Measurements from ENCODE around the gene DECR2. TPM values are rescaled to one million over a fixed set of nuclear protein-coding genes. Genes with fewer than 3 reads are reported as not detected.

The DECR2 gene
- total and polyA plus RNA-seq, 2 of the 13 experiments (the other 11 are each of a cell fraction or from before 2014, with no cell fraction given): 36.3 to 44.6 TPM

DNA sequence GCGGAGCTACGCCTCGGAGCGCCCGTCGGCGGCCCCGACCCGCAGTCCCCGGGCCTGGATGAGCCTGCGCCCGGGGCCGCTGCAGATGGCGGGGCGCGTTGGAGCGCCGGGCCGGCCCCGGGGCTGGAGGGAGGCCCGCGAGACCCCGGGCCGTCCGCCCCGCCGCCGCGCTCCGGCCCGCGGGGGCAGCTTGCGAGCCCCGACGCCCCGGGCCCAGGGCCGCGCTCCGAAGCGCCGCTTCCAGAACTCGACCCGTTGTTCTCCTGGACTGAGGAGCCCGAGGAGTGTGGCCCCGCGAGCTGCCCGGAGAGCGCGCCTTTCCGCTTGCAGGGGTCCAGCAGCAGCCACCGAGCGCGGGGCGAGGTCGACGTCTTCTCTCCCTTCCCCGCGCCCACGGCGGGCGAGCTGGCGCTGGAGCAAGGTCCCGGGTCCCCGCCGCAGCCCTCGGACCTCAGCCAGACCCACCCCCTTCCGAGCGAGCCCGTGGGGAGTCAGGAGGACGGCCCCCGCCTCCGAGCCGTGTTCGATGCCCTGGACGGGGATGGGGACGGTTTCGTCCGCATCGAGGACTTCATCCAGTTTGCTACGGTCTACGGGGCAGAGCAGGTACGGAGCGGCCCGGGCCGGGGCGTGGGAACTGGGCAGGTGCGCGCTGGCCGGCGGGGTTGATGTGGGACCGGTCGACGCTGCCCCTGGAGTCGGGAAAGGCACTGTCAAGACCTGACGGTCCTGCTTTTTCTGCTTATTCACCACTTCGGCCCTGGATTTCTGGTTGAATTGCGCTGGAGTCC lies 24.6 kb downstream of the DECR2 start (continued):
- TF ChIP-seq HNRNPLL (IDR thresholded peaks at IDR 0.05; ENCODE audit: low read depth, low read length, poor library complexity, severe bottlenecking): peak; percentile 39
- no peak for TF ChIP-seq RELA (CRISPR knock-in tag; IDR thresholded peaks at IDR 0.05)
- 0 out of 2 replicates have a peak, but pooled peaks have one; percentile 42 for TF ChIP-seq ZNF274 (CRISPR knock-in tag; IDR thresholded peaks at IDR 0.05)
- TF ChIP-seq, protein P1, sequence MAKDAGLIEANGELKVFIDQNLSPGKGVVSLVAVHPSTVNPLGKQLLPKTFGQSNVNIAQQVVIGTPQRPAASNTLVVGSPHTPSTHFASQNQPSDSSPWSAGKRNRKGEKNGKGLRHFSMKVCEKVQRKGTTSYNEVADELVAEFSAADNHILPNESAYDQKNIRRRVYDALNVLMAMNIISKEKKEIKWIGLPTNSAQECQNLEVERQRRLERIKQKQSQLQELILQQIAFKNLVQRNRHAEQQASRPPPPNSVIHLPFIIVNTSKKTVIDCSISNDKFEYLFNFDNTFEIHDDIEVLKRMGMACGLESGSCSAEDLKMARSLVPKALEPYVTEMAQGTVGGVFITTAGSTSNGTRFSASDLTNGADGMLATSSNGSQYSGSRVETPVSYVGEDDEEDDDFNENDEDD (CRISPR knock-in tag; IDR thresholded peaks at IDR 0.05; ENCODE audit: borderline replicate concordance): 0 out of 2 replicates have a peak, but pooled peaks have one; percentile 30
- peak; percentile 53; the same call in 1 of the 2 replicates for TF ChIP-seq RBFOX2 (IDR thresholded peaks at IDR 0.05; ENCODE audit: low read depth, low read length)
- TF ChIP-seq ZNF781 (CRISPR knock-in tag; IDR thresholded peaks at IDR 0.05; ENCODE audit: borderline replicate concordance, not compliant biosample characterization): peak; percentile 40
- TF ChIP-seq TCF12 (IDR thresholded peaks at IDR 0.05): no peak
- TF ChIP-seq TCF12 (CRISPR knock-in tag; IDR thresholded peaks at IDR 0.05): 0 out of 2 replicates have a peak, but pooled peaks have one; percentile 52
- no peak for TF ChIP-seq SOX6 (IDR thresholded peaks at IDR 0.05)
- TF ChIP-seq SOX6 (CRISPR knock-in tag; IDR thresholded peaks at IDR 0.05): 0 out of 2 replicates have a peak, but pooled peaks have one; percentile 27
- TF ChIP-seq, protein P2, sequence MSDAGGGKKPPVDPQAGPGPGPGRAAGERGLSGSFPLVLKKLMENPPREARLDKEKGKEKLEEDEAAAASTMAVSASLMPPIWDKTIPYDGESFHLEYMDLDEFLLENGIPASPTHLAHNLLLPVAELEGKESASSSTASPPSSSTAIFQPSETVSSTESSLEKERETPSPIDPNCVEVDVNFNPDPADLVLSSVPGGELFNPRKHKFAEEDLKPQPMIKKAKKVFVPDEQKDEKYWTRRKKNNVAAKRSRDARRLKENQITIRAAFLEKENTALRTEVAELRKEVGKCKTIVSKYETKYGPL (CRISPR knock-in tag; IDR thresholded peaks at IDR 0.05): no peak
- TF ChIP-seq, protein P3, sequence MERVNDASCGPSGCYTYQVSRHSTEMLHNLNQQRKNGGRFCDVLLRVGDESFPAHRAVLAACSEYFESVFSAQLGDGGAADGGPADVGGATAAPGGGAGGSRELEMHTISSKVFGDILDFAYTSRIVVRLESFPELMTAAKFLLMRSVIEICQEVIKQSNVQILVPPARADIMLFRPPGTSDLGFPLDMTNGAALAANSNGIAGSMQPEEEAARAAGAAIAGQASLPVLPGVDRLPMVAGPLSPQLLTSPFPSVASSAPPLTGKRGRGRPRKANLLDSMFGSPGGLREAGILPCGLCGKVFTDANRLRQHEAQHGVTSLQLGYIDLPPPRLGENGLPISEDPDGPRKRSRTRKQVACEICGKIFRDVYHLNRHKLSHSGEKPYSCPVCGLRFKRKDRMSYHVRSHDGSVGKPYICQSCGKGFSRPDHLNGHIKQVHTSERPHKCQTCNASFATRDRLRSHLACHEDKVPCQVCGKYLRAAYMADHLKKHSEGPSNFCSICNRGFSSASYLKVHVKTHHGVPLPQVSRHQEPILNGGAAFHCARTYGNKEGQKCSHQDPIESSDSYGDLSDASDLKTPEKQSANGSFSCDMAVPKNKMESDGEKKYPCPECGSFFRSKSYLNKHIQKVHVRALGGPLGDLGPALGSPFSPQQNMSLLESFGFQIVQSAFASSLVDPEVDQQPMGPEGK (CRISPR knock-in tag; IDR thresholded peaks at IDR 0.05): peak; percentile 61
- TF ChIP-seq, protein P4, sequence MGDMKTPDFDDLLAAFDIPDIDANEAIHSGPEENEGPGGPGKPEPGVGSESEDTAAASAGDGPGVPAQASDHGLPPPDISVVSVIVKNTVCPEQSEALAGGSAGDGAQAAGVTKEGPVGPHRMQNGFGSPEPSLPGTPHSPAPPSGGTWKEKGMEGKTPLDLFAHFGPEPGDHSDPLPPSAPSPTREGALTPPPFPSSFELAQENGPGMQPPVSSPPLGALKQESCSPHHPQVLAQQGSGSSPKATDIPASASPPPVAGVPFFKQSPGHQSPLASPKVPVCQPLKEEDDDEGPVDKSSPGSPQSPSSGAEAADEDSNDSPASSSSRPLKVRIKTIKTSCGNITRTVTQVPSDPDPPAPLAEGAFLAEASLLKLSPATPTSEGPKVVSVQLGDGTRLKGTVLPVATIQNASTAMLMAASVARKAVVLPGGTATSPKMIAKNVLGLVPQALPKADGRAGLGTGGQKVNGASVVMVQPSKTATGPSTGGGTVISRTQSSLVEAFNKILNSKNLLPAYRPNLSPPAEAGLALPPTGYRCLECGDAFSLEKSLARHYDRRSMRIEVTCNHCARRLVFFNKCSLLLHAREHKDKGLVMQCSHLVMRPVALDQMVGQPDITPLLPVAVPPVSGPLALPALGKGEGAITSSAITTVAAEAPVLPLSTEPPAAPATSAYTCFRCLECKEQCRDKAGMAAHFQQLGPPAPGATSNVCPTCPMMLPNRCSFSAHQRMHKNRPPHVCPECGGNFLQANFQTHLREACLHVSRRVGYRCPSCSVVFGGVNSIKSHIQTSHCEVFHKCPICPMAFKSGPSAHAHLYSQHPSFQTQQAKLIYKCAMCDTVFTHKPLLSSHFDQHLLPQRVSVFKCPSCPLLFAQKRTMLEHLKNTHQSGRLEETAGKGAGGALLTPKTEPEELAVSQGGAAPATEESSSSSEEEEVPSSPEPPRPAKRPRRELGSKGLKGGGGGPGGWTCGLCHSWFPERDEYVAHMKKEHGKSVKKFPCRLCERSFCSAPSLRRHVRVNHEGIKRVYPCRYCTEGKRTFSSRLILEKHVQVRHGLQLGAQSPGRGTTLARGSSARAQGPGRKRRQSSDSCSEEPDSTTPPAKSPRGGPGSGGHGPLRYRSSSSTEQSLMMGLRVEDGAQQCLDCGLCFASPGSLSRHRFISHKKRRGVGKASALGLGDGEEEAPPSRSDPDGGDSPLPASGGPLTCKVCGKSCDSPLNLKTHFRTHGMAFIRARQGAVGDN (CRISPR knock-in tag; IDR thresholded peaks at IDR 0.05): peak; percentile 77
- peak; percentile 21; the same call in 1 of the 2 replicates for TF ChIP-seq MYC (CRISPR knock-in tag; IDR thresholded peaks at IDR 0.05; ENCODE audit: borderline replicate concordance)
- TF ChIP-seq ZNF557 (CRISPR knock-in tag; IDR thresholded peaks at IDR 0.05): no peak
- TF ChIP-seq, protein P5, sequence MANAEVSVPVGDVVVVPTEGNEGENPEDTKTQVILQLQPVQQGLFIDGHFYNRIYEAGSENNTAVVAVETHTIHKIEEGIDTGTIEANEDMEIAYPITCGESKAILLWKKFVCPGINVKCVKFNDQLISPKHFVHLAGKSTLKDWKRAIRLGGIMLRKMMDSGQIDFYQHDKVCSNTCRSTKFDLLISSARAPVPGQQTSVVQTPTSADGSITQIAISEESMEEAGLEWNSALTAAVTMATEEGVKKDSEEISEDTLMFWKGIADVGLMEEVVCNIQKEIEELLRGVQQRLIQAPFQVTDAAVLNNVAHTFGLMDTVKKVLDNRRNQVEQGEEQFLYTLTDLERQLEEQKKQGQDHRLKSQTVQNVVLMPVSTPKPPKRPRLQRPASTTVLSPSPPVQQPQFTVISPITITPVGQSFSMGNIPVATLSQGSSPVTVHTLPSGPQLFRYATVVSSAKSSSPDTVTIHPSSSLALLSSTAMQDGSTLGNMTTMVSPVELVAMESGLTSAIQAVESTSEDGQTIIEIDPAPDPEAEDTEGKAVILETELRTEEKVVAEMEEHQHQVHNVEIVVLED (CRISPR knock-in tag; IDR thresholded peaks at IDR 0.05; ENCODE audit: borderline replicate concordance): no peak
- TF ChIP-seq GATAD1 (CRISPR knock-in tag; IDR thresholded peaks at IDR 0.05): no peak
- TF ChIP-seq IKZF4 (CRISPR knock-in tag; IDR thresholded peaks at IDR 0.05; ENCODE audit: borderline replicate concordance, low read depth, not compliant biosample characterization): peak; percentile 38

Data from HepG2 (cell line).